Measurements from ENCODE around the gene ENDOV. TPM values are rescaled to one million over a fixed set of nuclear protein-coding genes. Genes with fewer than 3 reads are reported as not detected.

The ENDOV gene
- total RNA-seq, 1 donor from 2014 or later, result 12.9 TPM

DNA sequence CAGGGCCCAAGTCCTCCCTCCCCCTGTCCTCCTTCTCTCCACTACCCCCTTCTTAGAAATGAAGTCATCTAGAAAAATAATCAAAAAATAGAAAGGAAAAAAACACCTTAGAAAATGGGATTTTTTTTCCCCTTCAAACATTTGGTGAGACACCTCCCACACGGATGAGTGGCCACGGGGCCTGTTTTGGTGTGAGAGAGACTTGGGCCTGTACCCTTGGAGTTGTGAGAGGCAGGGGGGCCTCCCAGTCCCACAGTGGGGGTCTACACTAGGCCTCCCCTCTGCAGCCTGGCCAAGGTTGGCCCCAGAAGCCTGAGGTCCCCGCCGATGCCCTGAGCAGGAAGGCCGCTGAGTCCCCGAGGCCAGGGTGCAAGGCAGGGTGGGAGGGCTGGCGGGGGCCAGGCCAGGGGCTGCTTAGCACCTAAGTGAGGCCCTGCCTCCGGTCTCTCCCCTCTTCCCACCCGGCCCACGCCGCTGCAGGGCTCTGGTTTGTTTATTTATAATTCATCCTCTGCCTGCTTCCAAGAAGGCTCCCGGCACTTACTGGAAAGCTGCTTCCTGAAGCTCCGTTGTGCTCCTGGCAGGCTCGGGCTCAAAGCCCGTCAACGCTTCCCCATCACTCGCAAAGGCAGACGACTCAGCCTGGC lies 35.1 kb downstream of the ENDOV start:
- ATAC-seq, result no peak

DNA sequence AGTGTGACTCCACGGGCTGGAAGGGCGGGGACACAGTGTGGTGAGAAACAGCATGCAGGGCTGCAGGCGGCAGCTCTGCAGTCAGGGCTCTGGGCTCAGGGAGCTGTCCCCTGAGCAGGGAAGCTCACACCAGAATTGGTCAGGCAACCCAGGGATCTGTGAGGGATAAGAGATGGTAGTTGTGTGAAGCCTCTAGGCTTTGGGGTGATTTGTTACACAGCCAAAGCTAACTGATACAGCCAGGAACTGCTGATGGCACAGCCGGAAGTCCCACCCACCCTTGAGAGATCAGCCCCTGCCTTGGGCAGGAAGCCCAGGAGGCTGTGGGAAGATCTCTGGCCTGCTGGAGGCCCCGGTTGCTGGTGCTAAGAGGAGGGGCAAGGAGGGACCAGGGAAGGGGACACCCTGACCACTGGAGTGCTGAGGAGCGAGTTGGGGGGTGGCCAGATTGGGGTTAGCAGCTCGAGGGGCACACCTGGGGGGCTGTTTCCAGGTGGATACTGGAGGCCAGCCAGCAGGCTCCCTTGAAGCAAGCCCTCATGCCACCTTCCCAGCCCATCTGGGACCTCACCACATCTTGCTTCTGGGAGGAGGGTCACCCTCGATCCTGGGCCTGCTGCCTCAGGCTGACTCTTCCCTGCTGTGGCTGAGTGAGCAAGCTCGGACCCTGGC lies 36.3 kb downstream of the ENDOV start:
- no peak for ATAC-seq

DNA sequence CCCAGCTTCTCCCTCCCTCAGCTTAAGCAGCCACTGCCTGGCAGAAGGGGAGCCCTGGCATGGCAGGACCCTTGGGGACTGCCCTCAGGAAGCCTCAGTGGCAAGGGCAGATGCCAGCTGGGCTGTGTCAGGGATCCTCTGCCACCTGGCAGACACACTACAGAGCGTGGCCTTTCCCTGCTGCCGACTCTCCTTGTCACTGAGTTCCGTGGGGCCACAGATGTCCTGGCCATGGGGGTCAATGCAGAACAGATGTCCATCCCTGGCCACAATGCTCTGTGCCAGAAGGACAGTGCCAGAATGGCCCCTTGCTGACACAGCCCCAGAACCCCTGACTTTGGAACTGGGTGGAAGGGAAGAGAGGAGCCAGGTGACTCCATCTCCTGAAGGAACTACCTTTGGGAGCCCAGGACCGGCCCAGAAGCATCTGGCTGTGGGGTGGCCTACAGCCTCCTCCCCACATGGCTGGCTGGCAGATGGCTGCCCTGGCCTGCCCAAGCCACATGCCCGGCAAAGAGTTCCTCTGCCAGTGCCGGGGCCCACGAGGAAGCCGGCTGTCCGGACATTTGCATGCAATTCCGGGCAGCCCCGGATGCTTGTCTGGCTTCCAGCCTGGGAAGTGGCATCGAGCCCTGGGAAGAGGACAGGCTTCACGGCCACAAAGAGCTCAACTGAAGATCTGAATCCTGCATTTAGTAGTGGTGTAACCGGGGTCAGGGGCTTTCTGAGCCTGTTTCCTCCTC lies 37.4 kb downstream of the ENDOV start:
- ATAC-seq, result no peak

DNA sequence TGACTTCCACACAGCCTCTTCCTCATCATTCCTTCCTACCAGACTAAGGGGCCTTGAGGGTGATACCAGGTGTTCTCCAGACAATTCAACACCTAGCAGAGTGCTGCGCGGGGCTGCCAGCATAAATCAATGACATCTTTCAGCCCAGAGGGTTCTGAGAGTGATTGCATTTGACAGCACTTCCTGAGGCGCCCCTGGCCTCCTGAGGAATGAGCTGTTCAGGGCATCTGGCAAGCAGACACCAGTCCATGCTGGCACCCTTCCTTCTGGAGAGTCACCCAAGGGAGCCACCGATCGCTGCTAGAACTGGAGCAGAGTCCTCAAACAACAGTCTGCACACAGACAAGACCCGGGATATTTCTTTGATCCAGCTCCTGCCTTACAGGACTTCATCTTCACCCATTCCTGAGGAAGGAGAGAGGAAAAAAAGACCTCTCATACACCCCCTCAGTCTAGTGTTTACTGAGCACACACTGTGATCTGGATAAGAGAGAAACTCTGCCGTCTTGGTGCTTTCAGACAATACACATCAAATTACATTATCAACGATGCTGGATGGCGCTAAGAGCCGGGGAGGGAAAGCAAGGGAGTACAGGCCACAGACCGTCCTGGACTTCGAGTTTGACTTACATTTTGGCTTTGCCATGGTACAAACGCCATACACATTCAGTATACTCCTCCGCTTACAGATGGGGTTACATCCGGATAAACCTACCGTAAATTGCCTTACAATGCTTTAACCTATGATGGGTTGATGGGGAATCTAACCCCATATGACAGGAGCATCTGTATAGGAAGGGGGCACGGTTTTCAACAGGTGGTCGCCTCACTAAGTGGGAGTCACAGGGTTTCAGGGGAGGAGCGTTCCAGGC lies 38.4 kb downstream of the ENDOV start:
- ATAC-seq, result no peak

DNA sequence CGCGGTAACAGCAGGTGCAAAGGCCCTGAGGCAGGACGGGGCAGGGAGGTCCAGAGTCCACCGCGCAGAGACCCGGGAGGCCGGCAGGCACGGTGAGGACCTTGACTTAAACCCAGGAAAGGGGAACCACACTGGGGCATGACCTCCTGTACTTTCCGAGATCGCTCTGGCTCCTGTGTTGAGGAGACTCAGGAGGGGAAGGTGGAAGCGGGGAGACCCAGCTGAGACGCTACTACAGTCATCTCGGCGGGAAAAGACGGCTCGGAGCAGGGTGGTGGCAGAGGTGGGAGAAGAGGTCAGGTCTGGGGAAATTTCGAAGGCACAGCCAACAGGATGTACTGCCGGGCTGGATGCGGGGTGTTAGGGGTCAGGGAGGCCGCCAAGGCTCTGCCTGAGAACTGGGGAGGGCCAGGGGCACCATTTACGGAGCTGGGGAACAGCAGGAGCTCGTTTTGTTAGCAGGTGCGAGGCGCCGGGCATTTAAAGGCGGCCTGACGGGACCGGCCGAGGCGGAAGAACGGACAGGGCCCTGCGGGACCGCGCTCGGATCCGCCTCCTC lies 39.1 kb downstream of the ENDOV start:
- peak; percentile 1 for ATAC-seq

DNA sequence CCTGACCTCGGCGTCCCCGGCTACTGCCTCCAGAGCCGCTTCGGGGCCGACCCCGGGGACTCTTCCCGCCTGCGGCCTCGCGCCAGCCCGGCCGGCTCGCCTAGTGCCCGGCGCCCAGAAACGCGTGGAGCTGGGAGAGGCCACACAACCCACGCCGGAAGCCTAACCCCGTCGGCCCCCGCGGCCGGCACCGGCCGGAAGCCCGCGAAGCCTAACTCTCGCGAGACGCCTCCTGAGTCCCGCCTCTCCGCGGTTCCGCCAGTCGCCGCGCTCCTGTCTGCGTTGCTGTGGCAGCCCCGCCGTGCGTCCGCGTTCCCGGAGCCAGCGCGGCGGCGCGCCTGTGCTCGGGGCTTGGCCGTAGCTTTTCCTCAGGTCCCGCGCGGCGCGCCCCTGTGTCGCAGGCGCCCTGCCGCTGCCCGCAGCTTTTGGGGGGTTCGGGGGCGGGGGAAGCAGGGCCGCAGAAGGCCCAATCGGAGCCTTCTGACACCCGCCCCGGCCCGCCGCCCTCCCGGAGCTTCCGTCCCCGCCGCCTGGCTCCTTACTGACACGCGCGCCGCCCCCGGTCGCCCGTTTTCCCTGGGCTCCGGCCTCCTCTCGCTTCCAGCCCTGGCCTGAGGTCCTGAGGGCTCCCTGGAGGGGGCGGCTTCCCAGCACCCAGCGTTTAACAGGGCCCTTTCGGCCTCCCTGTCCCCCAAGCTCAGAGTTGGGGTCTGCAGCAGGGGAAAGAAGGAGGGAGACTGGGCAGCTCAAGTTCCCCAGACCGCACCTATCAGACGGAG lies 39.8 kb downstream of the ENDOV start:
- peak; percentile 94 for ATAC-seq

DNA sequence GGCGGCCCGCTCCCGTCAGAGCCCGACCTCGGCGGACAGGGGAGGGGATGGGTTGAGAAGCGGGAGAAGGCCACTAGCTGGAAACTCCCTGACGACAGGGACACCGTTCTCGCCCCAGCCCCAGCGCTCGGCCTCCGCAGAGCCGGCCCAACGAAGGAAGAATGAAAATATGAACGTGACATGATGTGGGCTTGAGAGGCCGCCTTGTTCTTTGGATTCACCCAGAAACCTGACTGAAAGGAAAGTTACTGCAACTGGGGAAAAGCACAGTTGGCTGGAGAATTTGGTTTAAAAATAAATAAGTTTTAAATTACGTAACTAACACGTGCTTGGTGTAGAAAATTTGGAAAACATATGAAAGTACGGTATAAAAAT lies 40.4 kb downstream of the ENDOV start:
- ATAC-seq, result peak; percentile 7

DNA sequence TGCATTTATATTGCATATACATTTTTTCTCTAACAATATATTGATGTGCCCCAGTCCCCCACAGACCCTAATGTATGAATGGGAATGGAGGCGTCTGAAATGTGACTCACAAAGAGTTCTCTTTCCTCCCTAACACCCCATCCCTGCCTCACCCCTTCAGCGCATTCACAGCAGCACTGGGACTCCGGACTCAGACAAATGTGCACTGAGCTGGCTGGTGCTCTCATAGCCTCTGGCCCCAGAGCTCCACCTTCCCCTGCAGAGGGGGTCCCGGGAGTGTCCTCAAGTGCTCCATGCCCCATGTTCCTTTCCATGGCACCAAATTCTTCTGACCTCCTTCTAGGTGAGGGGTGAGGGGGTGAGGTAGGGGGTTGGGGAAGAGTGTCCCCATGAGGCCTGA lies 40.8 kb downstream of the ENDOV start:
- no peak for ATAC-seq

DNA sequence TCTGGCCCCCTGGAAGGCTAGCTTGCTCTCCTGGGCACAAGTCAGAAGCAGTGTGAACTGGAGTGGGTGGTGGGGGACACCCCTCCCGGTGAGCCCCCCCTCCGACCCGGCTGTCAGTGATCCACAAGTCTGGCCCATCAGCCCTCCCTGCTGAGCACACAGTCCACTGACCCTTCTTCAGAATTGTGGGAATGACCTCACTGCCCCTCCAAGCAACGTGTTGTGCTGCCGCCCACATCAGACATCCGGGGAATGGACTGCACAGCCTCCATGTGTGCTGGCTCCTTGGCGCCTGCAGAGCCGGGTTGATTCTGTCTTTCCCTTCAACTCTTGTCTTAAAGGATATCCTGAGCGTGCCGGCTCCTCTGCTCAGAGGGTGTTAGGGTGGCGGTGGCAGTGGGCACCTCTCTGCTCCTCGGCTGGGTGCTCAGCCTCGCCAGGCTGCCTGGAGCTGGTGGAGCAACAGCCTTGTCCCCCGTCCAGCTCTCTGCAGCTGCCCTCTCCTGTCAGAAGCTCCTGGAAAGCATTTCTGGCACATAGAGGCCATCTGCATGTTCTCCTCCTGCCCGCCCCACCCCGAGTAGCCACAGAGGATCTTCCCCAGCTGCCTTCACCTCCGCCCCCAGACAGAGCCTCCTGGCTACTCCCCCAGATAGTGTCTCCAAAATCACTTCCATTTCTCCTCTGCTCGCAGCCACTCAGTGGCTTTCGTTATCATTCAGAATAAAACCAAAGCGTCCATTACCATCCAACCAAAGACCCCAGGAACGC lies 41.7 kb downstream of the ENDOV start:
- ATAC-seq, result no peak

DNA sequence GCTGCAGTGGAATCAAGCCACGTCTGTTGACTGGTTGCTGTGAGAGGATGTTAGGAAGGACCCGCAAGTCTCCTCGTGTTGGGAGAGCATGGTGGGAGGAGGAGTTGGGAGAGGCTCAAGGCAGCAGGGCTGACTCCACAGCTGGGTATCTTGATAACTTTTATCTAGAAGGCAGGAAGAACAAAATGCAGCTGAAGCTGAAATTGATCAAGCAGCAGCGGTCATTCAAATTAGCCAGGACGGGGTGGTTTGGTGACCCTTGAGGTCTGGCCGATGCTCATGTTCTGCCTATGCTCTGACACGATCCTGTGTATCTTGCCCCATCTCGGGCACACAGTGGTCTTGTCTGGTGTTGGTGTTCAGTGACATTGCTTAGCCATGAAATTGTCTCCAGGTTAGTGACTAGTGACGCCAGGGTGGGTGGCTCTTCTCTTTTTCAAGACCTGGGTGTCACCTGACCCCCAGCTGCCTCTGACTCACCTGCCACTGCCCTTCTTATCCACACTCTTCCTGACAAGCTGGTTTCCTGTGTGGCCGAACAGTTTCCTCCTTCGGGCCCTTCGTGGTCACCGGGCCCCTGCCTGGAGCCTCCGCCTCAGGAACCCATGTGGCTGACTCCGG lies 42.4 kb downstream of the ENDOV start:
- ATAC-seq, result no peak

DNA sequence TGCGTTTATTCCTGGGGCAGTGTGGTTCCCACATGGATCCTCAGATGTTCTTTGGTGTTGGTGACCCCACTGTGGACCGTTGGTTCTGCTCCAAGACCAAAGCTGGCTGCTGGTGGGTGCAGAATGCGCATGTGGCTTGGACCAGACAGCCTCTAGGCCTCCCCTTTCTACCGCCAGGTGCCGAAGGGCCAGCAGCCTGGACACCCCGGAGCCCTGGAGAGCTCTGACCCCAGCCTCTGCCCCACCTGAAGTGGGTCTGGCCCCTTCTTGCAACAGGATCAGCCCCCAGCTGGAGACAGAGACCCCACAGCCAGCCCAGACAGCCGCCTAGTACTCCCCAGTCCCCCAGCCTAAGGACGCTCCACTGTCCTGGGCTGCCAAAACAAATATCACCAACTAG lies 43.0 kb downstream of the ENDOV start:
- ATAC-seq, result no peak

DNA sequence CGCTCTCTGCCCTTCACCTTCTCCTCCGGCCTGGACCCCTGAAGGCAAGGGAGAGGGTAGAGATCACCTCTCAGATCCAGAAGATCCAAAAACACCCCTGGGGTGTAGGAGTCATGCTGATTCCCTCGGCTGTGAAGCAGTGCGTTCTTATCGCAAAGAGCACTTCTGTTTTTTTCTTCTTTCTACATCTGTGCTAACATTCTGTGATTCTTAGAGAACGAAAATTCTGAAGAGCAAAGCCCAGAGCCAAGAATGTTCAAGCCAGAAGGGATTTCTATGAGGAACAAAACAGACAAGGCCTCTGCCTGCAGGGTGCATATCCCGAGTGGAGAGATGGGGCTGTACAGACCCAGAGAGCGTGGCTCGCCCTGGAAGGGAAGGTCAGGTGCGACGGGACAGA lies 44.3 kb downstream of the ENDOV start:
- no peak for ATAC-seq

DNA sequence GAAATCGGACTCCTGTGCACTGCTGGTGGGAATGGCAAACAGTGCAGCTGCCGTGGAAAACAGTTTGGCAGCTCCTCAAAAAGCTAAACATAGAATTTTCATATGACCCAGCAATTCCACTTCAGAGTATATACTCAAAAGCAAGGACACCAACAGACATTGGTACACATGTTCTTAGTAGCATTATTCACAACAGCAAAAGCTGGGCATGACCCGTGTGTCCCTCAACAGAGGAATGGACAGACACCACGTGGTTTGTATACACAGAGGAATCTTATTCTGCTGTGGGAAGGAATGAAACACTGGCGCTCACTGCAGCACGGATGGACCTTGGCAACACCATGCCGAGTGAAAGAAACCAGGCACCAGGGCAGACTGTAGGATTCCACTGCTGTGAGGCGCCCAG lies 45.5 kb downstream of the ENDOV start:
- no peak for ATAC-seq

DNA sequence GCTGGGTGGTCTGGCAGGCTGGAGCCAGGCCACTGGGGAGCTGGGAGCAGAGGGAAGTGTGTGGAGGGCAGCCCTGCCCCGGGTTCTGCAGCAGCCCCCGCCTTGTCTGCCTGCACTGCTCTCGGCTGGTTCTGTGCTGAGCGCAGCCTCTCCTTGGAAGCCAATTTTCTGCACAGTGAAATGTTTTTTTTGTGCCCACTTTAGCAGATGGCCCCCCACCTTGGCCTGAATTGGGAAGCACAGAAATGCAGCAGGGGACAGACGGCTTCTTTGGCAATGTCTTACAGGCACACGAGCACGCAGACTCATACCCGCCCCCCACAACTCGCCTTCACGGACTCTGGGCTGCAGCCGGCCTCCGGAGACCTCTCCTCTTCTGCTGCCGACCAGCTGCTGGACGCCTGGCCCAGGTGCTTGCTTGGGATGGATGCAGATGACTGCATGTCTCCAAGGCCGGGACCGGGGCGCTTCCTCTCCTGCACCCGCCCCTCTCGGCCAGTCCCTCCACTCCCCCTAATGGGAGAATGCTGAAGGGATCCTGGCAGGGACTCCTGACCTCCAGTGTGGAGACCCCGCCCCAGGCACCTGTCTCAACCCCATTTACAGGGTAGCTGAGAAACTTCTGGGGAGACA lies 46.7 kb downstream of the ENDOV start:
- ATAC-seq, result no peak

DNA sequence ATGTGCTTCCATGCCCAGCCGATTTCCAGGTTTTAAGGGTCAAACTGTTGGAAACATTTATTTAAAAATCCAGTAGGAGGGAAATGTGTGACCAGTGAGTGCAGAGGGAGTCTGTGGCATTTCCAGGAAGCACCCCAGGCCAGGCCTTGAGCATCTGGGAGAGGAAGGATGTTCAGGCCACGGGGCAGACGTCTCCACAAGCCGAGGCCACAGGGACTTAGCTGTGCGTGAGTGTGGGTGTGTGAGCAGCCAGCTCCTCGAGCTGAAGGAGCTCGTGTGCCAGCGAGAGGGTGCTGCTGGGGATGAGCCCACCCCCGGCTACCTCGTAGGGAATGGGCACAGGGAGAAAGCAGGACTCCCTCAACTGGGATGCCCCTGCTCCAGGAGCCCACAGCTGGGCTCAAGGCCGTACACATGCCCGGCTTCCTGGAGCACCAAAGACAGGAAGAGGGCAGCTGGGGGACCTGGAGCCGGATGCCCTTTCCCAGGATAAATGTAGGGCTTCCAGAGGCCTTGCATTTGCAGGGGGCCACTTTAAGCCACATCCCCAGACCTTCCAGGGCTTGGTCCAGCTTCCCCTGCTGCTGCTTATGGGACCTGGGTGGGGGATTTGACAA lies 48.9 kb downstream of the ENDOV start:
- no peak for ATAC-seq

DNA sequence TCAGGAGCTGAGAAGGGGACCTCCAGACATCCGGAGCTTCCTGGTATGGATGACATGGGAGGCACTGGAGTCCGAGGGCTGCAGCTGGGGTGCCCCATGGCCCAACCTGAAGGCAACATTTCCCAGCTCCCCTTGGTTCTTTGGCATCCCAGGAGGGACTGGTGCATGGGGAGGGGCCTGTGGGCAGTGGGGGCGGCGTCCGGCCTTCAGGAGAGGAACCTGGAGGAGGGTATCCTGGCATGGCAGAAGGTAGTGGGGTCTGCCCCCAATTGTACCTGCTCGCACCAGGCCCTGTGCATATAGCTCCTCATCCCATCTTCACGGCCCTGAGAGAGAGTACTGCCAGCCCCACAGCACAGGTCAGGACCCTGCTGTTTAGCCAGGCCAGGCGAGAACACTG lies 49.5 kb downstream of the ENDOV start:
- ATAC-seq, result no peak

DNA sequence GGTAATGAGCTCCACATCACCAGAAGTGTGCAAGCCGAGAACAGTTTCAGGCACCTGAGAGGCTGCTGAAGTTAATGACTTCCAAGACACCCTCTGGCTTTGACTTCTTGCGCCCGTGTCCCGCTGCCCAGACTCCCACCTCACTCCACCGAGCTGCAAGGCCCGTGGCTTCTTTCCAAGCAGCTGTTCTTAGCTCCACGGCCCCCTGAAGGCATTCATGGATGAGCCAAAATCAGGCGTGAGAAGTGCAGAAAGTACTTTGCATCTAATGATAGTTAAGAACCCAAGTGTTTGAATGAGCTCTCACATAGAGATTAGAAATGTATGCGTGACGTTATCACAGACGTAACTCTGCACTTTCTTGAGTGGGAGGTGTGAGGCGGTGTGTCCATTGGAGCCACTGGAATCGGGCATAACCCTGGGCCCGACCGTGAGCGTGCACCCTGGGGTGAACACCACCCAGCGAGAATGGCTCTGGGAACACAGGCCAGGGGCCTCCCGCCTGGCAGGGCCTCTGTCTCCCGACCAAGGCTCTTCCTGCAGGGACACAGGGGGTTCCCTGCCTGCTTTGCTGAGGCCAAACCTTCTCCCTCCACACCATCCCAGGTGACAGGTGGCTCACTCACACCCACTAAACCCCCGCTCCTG lies 50.5 kb downstream of the ENDOV start:
- ATAC-seq, result no peak

DNA sequence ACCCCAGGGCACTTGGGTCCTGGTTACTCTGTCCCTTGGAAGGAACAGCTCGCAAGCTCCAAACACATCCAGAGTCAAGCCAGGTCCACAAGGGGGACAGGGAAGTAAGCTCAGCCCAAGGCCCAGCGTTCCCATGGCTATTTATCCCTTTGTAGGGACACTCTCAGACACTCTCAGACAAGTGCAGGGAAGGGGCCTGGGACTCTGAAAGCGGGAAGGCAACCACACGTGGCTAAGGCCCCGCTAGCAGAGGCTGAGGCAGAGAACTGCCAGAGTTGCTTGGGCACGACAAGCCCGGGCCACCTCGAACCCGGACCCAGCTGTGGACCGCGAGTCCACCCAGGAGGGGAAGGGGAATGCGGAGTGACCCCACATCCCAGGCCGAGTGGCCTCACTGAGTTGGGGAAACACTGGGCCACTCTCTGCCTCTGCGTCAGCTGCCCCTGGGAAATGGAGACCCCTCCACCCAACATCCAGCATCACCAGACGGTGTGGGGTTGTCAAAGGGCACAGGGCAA lies 51.3 kb downstream of the ENDOV start:
- no peak for ATAC-seq

DNA sequence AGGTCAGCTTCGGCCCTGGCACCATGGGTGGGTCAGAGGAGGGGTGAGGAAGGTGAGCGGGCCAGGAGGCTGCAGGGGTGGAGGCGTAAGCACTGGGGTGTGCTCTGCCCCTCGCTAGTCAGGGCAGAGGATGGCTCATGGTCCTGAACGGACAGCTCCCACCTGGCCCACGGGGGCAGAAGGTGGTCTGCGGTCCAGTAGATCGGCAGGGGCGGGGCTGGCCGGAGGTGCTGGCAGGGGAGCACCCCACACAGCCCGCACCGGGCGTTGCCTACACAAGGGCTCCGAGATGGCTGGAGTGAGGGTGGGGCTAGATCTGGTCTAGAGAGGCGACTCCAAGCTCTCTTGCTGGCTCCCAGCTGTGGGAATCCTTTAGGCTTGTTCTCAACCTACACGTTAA lies 53.3 kb downstream of the ENDOV start:
- ATAC-seq, result no peak
